Smooth muscle cell (in vitro differentiated cells): ENCODE measurements around the gene LSMEM2. TPM values are rescaled to one million over a fixed set of nuclear protein-coding genes. Genes with fewer than 3 reads are reported as not detected.

Source experiments
- DNase-seq: peaks from one replicate; lab custom pipeline; 2025; ENCODE audit not compliant: unreplicated experiment; lab: John Stamatoyannopoulos, UW
- H2AFZ ChIP-seq: fragments of 200-600 bp; sonication (generic); 2 replicates; pipeline ENCODE4 v1.6.0; 2016; ENCODE audit warnings: antibody characterized with exemption, low read depth, mild to moderate bottlenecking
- H3F3A ChIP-seq: fragments of 200-600 bp; sonication (generic); 2 replicates; pipeline ENCODE4 v1.6.0; 2017; ENCODE audit warnings: antibody characterized with exemption, low read depth
- H3K27ac ChIP-seq: fragments of 200-600 bp; sonication (generic); 2 replicates; pipeline ENCODE4 v1.5.1; 2016; ENCODE audit warnings: low read depth, mild to moderate bottlenecking
- H3K27me3 ChIP-seq: fragments of 200-600 bp; sonication (generic); 2 replicates; pipeline ENCODE4 v1.6.1; 2016; ENCODE audit warnings: low read depth, mild to moderate bottlenecking
- H3K36me3 ChIP-seq: fragments of 200-600 bp; sonication (generic); 2 replicates; pipeline ENCODE4 v1.5.1; 2016; ENCODE audit warnings: low read depth
- H3K4me1 ChIP-seq: fragments of 200-600 bp; sonication (generic); 2 replicates; pipeline ENCODE4 v1.5.1; 2016; ENCODE audit warnings: low read depth
- H3K4me2 ChIP-seq: fragments of 200-600 bp; sonication (generic); 2 replicates; pipeline ENCODE4 v1.6.0; 2016; ENCODE audit warnings: mild to moderate bottlenecking
- H3K4me3 ChIP-seq: fragments of 200-600 bp; sonication (generic); 2 replicates; pipeline ENCODE4 v1.5.1; 2016; ENCODE audit warnings: mild to moderate bottlenecking
- H3K79me2 ChIP-seq: fragments of 200-600 bp; sonication (generic); 2 replicates; pipeline ENCODE4 v1.6.0; 2016; ENCODE audit warnings: low read depth, mild to moderate bottlenecking
- H3K9ac ChIP-seq: fragments of 200-600 bp; sonication (generic); 2 replicates; pipeline ENCODE4 v1.6.0; 2016; ENCODE audit warnings: low read depth
- H3K9me3 ChIP-seq: fragments of 200-600 bp; sonication (generic); replicated peaks from 2 replicates; pipeline ENCODE4 v1.5.1; 2016; ENCODE audit warnings: low read depth
- H4K20me1 ChIP-seq: fragments of 200-600 bp; sonication (generic); 2 replicates; pipeline ENCODE4 v1.6.0; 2016; ENCODE audit warnings: low read depth
- CTCF ChIP-seq: fragments of 200-600 bp; sonication (generic); IDR thresholded peaks from 2 replicates; pipeline ENCODE4 v1.5.1; 2017; ENCODE audit warnings: borderline replicate concordance, mild to moderate bottlenecking, antibody characterized with exemption; ENCODE audit not compliant: insufficient read depth, poor library complexity, severe bottlenecking
- WGBS: methylation state at CpG from one replicate; pipeline ENCODE4 v1.1.7; 2016; ENCODE audit warnings: low lambda C conversion rate; 5-methylcytosine and 5-hydroxymethylcytosine counted together
- polyA plus RNA-seq: library from polyadenylated mRNA; unstranded; fragments of >200 nt; fragmentation: Nextera tagmentation; extraction: Ambion mirVana; gene quantifications from 2 replicates; pipeline ENCODE4 v1.2.1, GENCODE V29; 2016
- total RNA-seq: library from RNA; depleted of rRNA; stranded (reverse); fragments of >200 nt; gene quantifications from 2 replicates; pipeline ENCODE4 v1.2.3, GENCODE V29; 2014

The LSMEM2 gene
- total and polyA plus RNA-seq, 2 experiments from 2014 or later, result 0.09 TPM; not detected in 1

GRCh38 chr3:50264964-50265485 lies 13.9 kb upstream of the LSMEM2 start:
- no peak for DNase-seq
- WGBS, result 43% methylated on average over 7 of the region's 7 CpGs
- H3F3A ChIP-seq, result peaks cover 25% of the 10 kb centered on the region
- H2AFZ ChIP-seq, result no peak overlapping the region
- no peaks in the 10 kb centered on the region for H3K9me3 ChIP-seq
- H4K20me1 ChIP-seq, result no peaks in the 10 kb centered on the region
- TF ChIP-seq CTCF, result no peak
- peak overlapping the region; percentile 15 for H3K9ac ChIP-seq
- H3K4me3 ChIP-seq, result no peak overlapping the region
- no peaks in the 10 kb centered on the region for H3K36me3 ChIP-seq
- H3K27me3 ChIP-seq, result no peaks in the 10 kb centered on the region
- H3K27ac ChIP-seq, result peak overlapping the region; percentile 75
- H3K4me1 ChIP-seq, result peaks cover 64% of the 10 kb centered on the region
- H3K79me2 ChIP-seq, result no peaks in the 10 kb centered on the region
- peak overlapping the region; percentile 2 for H3K4me2 ChIP-seq

- Histone ChIP-seq H4K20me1 (no peaks in the 10 kb centered on the region), H3K4me2 (peak overlapping the region; percentile 2), H3K9me3 (no peaks in the 10 kb centered on the region), H3K27me3 (no peaks in the 10 kb centered on the region), H3K9ac (peak overlapping the region; percentile 15), H3K79me2 (no peaks in the 10 kb centered on the region), H3K4me1 (peaks cover 60% of the 10 kb centered on the region), H3K36me3 (no peaks in the 10 kb centered on the region), H2AFZ (no peak overlapping the region), H3F3A (peaks cover 25% of the 10 kb centered on the region), H3K27ac (peak overlapping the region; percentile 75), H3K4me3 (no peak overlapping the region)
- no peak for TF ChIP-seq CTCF
- WGBS, result 91% methylated on average over 1 of the region's 1 CpG
- no peak for DNase-seq
Measured at GRCh38 chr3:50265571-50265970, 13.3 kb upstream of the LSMEM2 start.

DNA sequence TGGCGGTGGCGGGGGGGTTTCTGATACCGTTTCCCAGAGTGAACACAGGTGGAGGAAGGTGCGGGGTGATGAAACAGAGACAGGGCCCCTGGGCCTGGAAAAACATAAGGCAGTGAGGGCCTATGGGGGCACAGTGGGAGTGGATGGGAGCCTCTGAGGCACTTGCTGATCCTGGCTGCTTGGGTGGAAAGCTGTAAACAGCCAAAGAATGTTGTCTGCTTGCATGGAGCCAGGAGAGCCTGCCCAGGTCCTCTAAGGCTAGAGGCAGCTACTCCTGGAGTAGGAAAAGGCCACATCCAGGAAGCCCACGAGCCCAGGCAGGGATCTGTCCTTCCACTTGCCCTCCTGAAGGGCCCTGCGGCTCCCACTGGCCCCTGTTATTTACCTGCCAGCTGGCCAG lies 12.9 kb upstream of the LSMEM2 start:
- DNase-seq, result no peak
- WGBS, result 94% methylated on average over 6 of the region's 6 CpGs
- Histone ChIP-seq H3K4me1 (peaks cover 55% of the 10 kb centered on the region), H3K9ac (peak overlapping the region; percentile 63), H4K20me1 (no peaks in the 10 kb centered on the region), H3K4me3 (no peak overlapping the region), H3F3A (peaks cover 25% of the 10 kb centered on the region), H3K27ac (peak overlapping the region; percentile 75), H3K27me3 (no peaks in the 10 kb centered on the region), H3K79me2 (no peaks in the 10 kb centered on the region), H3K4me2 (peak overlapping the region; percentile 94), H3K36me3 (no peaks in the 10 kb centered on the region), H3K9me3 (no peaks in the 10 kb centered on the region), H2AFZ (no peak overlapping the region)
- no peak for TF ChIP-seq CTCF

GRCh38 chr3:50266836-50267235 lies 12.1 kb upstream of the LSMEM2 start:
- no peaks in the 10 kb centered on the region for H3K79me2 ChIP-seq
- peaks cover 50% of the 10 kb centered on the region for H3K4me1 ChIP-seq
- DNase-seq, result no peak
- WGBS, result 74% methylated on average over 7 of the region's 7 CpGs
- no peak for TF ChIP-seq CTCF
- H3K9me3 ChIP-seq, result no peaks in the 10 kb centered on the region
- H4K20me1 ChIP-seq, result no peaks in the 10 kb centered on the region
- no peaks in the 10 kb centered on the region for H3K27me3 ChIP-seq
- no peaks in the 10 kb centered on the region for H3K36me3 ChIP-seq
- peak overlapping the region; percentile 63 for H3K9ac ChIP-seq
- peak overlapping the region; percentile 94 for H3K4me2 ChIP-seq
- H3K27ac ChIP-seq, result peak overlapping the region; percentile 75
- no peak overlapping the region for H2AFZ ChIP-seq
- peak overlapping the region; percentile 50 for H3K4me3 ChIP-seq
- H3F3A ChIP-seq, result peaks cover 25% of the 10 kb centered on the region
